HepG2 (cell line): Measurements from ENCODE around the gene TOR4A. TPM values are rescaled to one million over a fixed set of nuclear protein-coding genes. Genes with fewer than 3 reads are reported as not detected.

Source experiments
- ATF6 ChIP-seq: sonication (generic); formaldehyde crosslinking; conservative IDR thresholded peaks from 2 replicates; pipeline ENCODE4 v1.4.0; 2020; ENCODE audit warnings: missing genetic modification reagents
- HNF1B ChIP-seq: sonication (generic); formaldehyde crosslinking; IDR thresholded peaks from 2 replicates; pipeline ENCODE4 v1.5.1; 2020; ENCODE audit warnings: mild to moderate bottlenecking, moderate library complexity, missing genetic modification reagents
- HNF4G ChIP-seq, 2 experiments: sonication (generic) in 1 of 2; formaldehyde crosslinking in 1 of 2; IDR thresholded peaks; 2 replicates each; pipeline versions ENCODE4 v1.4.0 to v1.6.1; 2011 to 2020; ENCODE audit warnings: borderline replicate concordance in 2 of 2, low read depth in 2 of 2, mild to moderate bottlenecking in 2 of 2, low read length in 1 of 2, missing genetic modification reagents in 1 of 2, moderate library complexity in 1 of 2
- ISX ChIP-seq: sonication (generic); formaldehyde crosslinking; conservative IDR thresholded peaks from 2 replicates; pipeline ENCODE4 v1.5.0; 2020; ENCODE audit warnings: missing genetic modification reagents
- JUN ChIP-seq: sonication (generic); formaldehyde crosslinking; IDR thresholded peaks from 2 replicates; pipeline ENCODE4 v1.4.0; 2020; ENCODE audit warnings: mild to moderate bottlenecking, missing genetic modification reagents
- KDM5A ChIP-seq: fragments of 200-600 bp; sonication (generic); IDR thresholded peaks from 2 replicates; pipeline ENCODE4 v1.7.0; 2018; ENCODE audit warnings: antibody characterized with exemption, mild to moderate bottlenecking, low read length, borderline replicate concordance
- NAIF1 ChIP-seq: sonication (generic); formaldehyde crosslinking; IDR thresholded peaks from 2 replicates; pipeline ENCODE4 v1.5.0; 2020; ENCODE audit warnings: mild to moderate bottlenecking, missing genetic modification reagents, borderline replicate concordance
- ZBED4 ChIP-seq: sonication (generic); formaldehyde crosslinking; IDR thresholded peaks from 2 replicates; pipeline ENCODE4 v1.4.0; 2020; ENCODE audit warnings: missing genetic modification reagents, borderline replicate concordance
- ZNF296 ChIP-seq: sonication (generic); formaldehyde crosslinking; conservative IDR thresholded peaks from 2 replicates; pipeline ENCODE4 v1.5.0; 2020; ENCODE audit warnings: mild to moderate bottlenecking, missing genetic modification reagents
- ZNF337 ChIP-seq: sonication (generic); formaldehyde crosslinking; IDR thresholded peaks from 2 replicates; pipeline ENCODE4 v1.5.1; 2020; ENCODE audit warnings: missing genetic modification reagents, low read depth, mild to moderate bottlenecking, borderline replicate concordance
- ZNF672 ChIP-seq: sonication (generic); formaldehyde crosslinking; IDR thresholded peaks from 2 replicates; pipeline ENCODE4 v1.8.1; 2022; ENCODE audit warnings: missing genetic modification reagents
- ZNF747 ChIP-seq: sonication (generic); formaldehyde crosslinking; IDR thresholded peaks from 2 replicates; pipeline ENCODE4 v1.8.1; 2023; ENCODE audit warnings: missing genetic modification reagents, mild to moderate bottlenecking, borderline replicate concordance
- polyA plus RNA-seq, 8 experiments: library from polyadenylated mRNA; depleted of rRNA in 3 of 8; stranded (reverse) in 7 of 8; unstranded in 1 of 8; fragments of >200 nt; fragmentation: Illumina TruSeq in 4 of 8; extraction: Trizol in 4 of 8; gene quantifications; 2 replicates each; pipeline versions ENCODE4 v1.2.1 to v1.2.3, GENCODE V29; 2011 to 2016; ENCODE audit warnings: low read depth in 4 of 8, missing spikeins in 1 of 8, mixed read lengths in 1 of 8; ENCODE audit not compliant: insufficient read depth in 1 of 8
- total RNA-seq, 5 experiments: library from RNA; depleted of rRNA; stranded (reverse); fragments of >200 nt; fragmentation: Illumina TruSeq; extraction: Trizol; gene quantifications; 2 replicates each; pipeline ENCODE4 v1.2.3, GENCODE V29; 2016; ENCODE audit warnings: low read depth in 1 of 5
- TF ChIP-seq, protein P1 (sequence below): sonication (generic); formaldehyde crosslinking; IDR thresholded peaks from 2 replicates; pipeline ENCODE4 v1.8.0; 2022; ENCODE audit warnings: mild to moderate bottlenecking, missing genetic modification reagents, moderate library complexity
- TF ChIP-seq, protein P2 (sequence below): sonication (generic); formaldehyde crosslinking; IDR thresholded peaks from 2 replicates; pipeline ENCODE4 v1.4.0; 2020; ENCODE audit warnings: missing genetic modification reagents

The TOR4A gene
- total and polyA plus RNA-seq, 2 of the 13 experiments (the other 11 are each of a cell fraction or from before 2014, with no cell fraction given) = 11.1 to 14.2 TPM

DNA sequence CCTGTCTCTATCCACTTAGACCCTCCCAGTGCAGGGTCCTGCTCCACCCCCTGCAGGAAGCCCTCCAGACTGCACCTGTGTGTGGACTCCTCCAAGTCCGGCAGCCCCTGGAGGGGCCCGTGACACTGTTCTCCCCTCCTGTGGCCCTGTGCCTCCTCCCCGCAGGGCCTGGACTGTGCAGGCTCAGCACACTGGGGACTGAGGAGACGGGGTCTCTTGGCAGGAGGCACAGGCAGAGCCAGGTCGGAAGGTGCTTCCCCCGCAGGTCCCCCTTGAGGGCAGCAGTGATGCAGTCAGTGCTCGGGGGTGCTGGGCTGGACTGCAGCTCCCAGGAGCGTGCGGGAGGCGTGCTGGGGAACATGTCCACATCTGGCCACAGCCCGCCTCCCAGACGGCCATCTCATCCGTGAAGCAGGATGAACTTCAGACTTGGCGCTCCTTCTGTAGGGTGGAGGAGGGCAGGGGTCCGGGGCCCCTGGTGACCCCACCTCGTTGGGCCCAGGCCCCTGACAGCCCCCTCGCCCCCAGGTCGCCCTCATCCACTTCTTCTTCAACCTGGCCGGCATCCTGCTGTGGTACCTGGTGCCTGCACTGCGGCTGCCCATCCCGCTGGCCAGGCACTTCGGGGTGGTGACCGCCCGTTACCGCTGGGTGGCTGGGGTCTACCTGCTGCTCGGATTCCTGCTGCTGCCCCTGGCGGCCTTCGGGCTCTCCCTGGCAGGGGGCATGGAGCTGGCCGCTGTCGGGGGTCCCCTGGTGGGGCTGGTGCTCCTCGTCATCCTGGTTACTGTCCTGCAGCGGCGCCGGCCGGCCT is 41.9 kb upstream of the TOR4A start (continued):
- no peak for TF ChIP-seq ZBED4 (CRISPR knock-in tag)
- TF ChIP-seq KDM5A = 0 out of 2 replicates have a peak, but pooled peaks have one; percentile 14
- TF ChIP-seq, protein P1, sequence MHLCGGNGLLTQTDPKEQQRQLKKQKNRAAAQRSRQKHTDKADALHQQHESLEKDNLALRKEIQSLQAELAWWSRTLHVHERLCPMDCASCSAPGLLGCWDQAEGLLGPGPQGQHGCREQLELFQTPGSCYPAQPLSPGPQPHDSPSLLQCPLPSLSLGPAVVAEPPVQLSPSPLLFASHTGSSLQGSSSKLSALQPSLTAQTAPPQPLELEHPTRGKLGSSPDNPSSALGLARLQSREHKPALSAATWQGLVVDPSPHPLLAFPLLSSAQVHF (CRISPR knock-in tag) = no peak
- TF ChIP-seq HNF4G (IDR thresholded peaks at IDR 0.05; ENCODE audit: borderline replicate concordance, low read depth, low read length) = peak; percentile 44; the same call in 1 of the 2 replicates
- no peak for TF ChIP-seq HNF4G (CRISPR knock-in tag; IDR thresholded peaks at IDR 0.05; ENCODE audit: borderline replicate concordance, low read depth)
- TF ChIP-seq ATF6 (CRISPR knock-in tag) = no peak
- no peak for TF ChIP-seq ISX (CRISPR knock-in tag)
- peak; percentile 68; the same call in 1 of the 2 replicates for TF ChIP-seq ZNF296 (CRISPR knock-in tag)
- no peak for TF ChIP-seq ZNF747 (CRISPR knock-in tag)
- TF ChIP-seq, protein P2, sequence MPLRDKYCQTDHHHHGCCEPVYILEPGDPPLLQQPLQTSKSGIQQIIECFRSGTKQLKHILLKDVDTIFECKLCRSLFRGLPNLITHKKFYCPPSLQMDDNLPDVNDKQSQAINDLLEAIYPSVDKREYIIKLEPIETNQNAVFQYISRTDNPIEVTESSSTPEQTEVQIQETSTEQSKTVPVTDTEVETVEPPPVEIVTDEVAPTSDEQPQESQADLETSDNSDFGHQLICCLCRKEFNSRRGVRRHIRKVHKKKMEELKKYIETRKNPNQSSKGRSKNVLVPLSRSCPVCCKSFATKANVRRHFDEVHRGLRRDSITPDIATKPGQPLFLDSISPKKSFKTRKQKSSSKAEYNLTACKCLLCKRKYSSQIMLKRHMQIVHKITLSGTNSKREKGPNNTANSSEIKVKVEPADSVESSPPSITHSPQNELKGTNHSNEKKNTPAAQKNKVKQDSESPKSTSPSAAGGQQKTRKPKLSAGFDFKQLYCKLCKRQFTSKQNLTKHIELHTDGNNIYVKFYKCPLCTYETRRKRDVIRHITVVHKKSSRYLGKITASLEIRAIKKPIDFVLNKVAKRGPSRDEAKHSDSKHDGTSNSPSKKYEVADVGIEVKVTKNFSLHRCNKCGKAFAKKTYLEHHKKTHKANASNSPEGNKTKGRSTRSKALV (CRISPR knock-in tag) = 0 out of 2 replicates have a peak, but pooled peaks have one; percentile 39
- peak; percentile 11; the same call in 1 of the 2 replicates for TF ChIP-seq ZNF337
- no peak for TF ChIP-seq HNF1B
- no peak for TF ChIP-seq ZNF672
- TF ChIP-seq JUN (CRISPR knock-in tag) = no peak
- TF ChIP-seq NAIF1 = 0 out of 2 replicates have a peak, but pooled peaks have one; percentile 12
